NCI-H345 (cell line): ENCODE measurements around the gene VIPR1.
A peak's percentile ranks its signal among the peaks of the same experiment; 100 is the strongest.

ENCODE experiments used
- DNase-seq: peaks from one replicate; lab custom pipeline; 2025; lab: John Stamatoyannopoulos, UW

Gene VIPR1

DNA sequence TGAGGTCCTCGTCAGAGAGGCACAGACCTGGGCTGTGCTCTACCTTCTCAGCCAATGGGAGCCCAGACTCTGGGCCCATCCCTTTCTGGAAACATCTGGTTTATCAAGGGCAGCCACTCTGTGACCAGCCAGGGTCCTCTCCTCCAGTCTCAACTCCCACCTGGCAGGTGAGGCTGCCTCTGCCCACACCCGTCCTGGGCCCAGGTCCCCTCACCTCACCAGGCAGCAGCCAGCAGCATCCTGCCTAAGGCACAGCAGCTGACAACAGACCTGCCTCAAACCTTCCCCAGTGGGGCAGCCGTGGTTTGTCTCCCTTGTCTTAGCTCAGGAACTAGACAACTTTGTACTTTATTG, 8.7 kb upstream of the VIPR1 start:
- no peak for DNase-seq

DNA sequence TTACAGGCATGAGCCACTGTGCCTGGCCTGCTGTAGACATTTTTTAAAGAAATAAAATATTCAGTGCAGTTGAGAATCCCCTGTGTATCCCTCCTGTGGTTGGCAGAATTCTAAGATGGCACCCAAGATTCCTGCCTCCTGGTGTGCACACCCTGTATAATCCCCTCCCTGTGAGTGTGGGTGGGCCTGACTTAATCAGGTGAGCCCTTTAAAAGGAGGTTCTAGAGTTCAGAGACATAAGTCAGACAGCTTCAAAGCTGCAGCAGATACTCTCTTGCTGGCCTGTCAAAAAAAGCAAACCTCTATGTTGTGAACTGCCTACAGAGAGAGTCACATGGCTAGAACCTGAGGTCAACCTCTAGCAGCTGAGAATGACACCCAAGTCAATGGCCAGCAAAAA, 7.0 kb upstream of the VIPR1 start:
- no peak for DNase-seq

DNA sequence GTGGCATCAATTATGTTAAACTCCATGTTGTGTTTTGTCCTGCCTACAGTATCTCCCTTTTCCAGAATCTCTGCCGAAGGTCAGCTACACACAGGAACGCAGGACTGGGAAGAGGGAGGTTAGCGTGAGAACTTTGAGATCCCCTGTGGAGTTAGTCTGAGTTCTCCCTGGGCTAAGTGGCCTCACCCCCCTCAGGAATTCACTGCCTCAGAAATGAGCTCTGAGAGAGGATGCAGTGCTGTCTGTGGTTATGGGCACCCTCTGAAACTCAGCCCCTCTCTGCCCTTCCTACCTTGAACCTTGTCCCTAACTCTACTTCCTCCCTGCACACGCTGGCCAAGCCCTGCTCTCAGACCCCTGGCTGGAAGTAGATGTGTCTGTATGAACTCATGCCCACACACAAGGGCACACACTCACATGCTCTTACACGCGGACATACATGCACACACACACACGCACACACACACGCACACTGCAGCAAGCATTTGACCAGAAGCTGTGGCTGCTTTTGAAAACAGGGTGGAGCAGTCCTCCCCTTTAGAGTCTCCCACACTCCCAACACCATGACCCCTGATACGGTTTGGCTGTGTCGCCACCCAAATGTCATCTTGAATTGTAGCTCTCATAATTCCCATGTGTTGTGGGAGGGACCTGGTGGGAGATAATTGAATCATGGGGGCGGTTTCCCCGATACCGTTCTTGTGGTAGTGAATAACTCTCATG, 5.3 kb upstream of the VIPR1 start:
- DNase-seq: no peak

DNA sequence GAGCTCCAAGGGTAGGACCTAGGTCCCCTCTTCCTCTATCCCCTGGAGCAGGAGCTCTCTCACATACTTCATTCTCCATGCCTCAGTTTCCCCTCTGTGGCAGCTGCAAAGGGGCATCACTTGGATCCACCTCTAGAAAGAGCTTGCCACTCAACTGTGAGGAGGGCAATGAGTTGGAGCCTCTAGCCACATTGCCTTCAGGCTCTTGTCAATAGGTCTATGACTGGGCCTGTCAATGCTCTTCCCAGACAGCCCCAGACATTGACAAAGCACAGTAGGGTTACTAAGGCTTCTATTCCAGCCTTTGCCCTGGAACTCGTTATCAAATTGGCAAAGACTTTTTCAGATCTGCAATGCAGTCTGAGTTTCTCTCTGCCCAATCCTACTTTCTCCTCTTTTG, 4.4 kb upstream of the VIPR1 start:
- no peak for DNase-seq

DNA sequence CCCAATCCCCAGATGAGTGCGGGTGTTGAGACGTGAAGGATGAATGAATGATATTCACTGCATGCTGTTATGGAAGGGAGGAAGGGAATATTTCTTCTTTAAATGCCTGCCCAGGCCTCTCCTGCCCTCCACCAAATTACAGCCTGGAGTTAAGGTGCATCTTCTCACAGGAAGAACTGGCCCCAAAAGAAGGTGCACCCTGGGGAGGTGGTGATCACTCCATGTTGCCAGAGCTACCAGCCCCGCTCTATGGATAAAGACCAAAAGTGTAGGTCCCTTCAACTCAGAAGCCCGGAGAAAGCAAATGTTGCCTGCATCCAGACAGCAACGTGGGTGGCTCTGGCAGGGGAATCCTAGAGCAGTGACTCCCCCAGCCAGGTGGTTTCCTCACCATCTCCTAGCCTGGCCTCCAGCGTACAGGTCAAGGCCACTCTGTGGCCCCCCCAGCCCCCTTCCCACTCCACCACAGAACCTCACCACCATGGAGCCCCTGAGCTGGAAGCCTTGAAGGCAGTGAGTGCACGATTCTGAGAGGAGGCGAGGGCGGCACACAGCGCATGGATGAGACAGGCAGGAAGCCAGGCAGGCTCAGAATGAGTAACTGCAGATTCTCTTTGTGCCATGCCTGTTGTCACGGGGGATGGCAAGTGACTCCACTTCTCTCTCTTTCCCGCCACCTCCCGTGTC, 3.5 kb upstream of the VIPR1 start:
- no peak for DNase-seq

DNA sequence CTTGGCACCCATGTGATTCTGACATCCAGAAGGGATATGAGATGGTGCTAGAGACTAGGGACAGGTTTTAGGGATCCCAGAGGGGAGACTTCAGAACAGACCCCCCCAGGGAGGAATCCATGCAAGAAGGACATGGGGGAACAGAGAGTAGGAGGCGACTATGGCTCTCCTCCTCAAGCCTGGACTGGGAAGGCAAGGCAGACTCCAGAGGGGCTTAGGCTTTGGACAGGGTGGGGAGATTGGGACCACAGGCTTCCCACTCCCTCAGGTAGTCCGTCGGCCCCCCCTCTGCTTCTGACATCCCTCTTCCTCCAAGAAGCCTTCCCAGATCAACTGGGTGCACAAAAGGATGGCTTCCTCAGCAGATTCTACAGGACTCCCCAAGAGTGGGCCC, 3.0 kb upstream of the VIPR1 start:
- DNase-seq: no peak

DNA sequence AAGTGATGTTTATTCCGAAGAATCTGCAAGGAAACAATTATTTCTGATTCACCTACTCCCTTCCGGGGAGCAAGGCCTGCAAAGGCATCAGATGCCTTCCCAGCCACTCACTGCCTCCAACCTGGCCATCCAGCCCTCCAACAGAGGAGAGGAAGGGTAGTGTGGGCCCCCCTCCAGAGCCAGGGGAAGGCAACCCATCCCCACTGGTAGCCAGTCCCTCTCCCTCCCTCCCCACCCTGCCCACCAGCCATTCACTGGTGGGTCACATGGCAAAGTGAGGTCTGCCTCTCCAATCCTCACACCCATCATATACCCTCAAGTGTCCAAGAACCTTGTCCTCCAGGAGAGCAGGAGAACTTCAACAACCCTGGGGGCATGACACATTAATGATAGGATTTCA, 2.4 kb upstream of the VIPR1 start:
- no peak for DNase-seq

DNA sequence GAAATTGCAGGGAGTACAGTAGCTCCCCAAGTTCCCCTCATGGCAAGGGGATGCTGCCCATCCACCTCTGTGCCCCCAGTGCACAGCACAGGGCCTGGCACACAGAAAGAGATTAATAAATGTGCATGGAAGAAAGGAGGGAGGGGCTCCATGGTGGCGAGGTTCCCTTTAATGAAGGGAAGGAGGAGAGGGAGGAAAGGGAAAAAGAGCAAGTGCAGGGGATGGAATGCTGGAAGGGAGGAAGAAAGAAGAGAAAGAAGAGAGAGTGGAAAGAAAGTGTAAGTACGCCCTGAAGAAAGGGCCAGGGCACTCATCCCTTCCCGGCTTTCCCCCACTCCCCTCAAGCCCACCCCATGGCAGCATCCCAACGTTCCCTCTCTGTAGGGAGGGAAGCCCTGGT, 1.5 kb upstream of the VIPR1 start:
- no peak for DNase-seq

DNA sequence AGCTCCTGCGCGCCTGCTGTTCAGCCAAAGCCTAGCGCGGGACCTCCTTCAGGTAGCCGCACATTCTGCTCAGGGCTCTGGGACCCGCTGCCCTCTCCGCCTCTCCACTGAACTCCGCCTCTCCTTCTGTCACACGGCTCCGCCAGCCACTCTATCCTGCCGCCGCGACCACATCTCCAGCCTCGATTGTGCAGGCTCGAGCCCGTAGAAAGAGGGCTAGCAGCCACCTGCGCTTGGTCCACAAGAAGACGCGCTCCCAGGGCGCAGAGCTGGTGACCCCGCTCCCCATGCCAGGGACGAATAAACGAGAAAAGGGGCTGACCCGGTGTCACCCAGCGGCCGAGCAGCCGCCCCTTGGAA, 1.1 kb upstream of the VIPR1 start:
- no peak for DNase-seq

DNA sequence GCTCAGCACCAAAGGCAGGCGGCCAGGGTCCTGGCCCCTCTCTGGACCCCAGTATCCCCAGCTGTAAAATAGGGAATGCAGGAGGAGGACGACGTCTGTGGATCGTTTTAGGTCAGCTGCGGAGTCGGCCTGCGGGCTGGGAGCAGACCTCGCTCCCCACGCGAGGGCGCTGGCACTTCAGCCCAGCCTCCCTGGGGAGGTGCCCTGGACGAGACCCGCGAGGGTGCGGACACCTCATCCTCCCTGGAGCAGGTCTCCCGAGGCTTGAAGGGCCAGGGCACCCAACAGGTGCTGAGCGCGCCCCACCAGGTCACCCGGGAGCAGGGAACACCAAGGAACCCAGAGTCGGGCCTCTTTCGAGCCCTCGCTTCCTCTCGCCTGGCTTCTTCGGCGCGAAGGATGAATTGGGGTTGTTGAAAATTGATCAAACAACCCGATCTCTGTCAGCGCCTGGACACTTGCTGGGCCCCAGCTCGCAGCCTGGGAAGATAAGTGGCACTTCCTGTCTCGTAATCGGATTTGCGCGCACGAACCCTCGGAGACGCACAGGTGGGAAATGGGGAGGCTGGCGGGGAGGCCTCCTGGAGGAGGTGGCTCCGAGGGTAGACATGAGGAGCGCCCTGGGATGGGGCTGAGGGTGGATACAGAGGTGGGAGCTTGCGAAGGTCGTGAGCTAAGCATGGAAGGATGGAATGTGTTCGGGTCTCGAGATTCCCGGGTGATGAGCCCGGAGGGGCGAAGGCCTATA, 588 bp upstream of the VIPR1 start:
- peak; percentile 43 for DNase-seq

DNA sequence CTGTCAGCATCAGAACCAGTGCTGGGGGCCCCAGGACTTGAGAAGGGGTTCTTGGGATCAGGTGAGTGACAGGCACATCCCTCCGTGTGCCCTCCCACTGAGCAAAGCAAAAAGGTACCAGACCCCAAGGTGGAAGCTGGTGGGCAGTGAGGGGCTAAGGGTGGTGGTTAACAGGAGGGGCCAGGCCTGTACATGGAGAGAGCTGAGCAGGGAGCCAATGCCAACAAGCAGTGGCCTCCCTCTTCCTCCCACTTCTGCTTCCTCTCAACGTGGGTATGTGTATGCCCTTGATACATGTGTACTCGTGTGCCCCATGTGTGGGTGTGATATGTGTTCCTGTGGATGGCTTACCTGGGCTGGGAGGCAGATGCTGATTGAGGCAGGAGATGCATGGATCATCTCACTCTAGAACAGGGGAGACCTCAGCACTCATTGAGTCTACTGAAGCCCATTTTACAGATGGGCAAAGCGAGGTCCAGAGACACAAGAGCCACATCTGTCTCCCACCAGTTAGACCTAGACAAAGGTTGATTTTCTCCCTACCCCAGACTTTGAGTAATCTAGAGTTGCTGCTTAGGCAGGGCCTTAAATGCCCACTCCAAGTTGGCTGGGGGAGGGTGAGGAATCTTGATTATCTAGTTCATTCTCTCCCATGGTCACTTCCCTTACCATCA, 945 bp downstream of the VIPR1 start:
- DNase-seq: no peak

DNA sequence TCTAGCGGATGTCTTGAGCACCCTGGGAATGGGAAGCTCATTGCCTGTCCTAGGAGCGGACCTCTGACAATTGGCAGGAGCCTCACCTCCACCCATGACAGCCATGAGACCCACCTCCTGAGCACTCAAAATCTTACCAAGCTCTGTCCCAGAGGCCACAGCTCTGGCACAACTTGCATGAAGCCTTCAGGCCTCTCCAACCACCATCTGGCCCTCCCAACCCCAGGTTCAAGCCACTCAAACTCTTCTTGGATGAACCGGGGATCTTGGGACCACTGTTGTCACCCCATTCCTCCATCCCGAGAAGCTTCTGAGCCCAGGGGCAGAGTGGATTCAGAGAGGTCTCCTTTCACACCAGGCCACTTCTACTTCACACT, 1.5 kb downstream of the VIPR1 start:
- no peak for DNase-seq

DNA sequence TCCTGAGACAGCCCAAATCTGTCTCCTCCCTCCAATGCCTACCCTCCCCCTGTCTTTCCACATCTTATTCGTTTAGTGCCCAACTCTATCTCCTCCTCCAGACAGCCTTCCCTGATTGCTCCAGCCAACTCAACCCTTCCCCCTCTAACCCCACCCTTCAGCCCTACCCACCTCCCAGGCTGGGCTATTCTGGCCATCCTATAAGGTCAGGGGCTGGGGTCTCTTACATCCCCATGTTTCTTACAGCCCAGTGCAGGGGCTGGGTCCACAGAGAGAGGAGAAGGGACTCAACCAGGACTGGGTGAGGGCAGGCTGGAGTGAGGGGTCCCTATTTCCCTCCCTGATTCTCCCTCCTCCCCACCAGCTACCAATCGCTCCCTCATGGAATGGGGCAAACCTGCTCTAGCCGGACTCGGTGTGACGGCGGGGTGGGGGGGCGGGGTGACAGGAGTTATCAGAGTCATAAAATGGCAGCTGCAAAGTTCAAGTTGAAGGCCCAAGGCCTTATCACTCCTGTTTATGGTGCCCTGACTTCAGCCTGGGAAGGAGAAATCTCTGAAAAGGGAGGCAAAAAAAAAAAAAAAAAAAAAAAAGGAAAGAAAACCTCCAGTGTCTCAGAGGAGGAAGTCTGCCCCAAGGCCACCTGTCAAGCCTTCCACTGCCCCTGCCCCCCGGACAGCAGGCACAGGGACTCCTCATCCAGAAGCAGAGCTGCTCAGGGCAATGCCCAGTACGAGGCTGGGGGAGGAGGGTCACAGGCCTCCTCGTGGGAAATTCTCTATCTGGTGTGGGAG, 2.1 kb downstream of the VIPR1 start:
- no peak for DNase-seq

DNA sequence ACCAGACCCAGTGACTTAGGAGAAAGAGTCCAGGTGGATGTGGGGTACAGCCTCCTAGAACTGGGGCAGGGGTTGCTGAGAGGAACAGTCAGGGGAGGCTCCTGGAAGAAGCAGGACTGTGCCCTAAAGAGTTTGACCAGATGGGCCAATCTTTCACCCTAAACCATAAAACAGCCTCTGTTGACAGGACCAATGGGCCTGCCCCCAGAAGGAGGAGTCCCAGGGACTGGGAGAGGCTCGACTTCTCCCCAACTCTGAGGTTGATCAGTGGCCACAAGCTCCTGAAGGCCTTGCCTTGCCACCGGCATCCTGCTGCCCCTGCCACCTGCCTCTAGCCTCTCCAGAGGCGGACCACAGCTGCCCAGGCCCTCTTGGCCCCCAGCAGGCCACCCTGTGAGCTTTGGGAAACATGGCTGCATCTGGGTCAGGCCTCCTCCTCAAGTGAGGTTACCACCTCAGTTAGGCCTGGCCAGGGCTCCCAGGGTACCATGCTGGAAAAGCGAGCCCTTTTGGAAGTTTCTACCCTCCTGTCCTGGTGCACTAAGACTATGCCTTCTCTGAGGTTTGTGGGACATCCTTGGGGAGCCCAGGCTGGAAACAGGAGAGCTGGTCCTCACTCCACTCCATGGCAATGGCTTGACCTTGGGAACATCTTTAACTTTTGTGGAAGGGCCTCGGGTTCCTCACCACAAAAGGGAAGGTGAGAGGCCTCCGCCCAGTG, 2.8 kb downstream of the VIPR1 start:
- DNase-seq: no peak

DNA sequence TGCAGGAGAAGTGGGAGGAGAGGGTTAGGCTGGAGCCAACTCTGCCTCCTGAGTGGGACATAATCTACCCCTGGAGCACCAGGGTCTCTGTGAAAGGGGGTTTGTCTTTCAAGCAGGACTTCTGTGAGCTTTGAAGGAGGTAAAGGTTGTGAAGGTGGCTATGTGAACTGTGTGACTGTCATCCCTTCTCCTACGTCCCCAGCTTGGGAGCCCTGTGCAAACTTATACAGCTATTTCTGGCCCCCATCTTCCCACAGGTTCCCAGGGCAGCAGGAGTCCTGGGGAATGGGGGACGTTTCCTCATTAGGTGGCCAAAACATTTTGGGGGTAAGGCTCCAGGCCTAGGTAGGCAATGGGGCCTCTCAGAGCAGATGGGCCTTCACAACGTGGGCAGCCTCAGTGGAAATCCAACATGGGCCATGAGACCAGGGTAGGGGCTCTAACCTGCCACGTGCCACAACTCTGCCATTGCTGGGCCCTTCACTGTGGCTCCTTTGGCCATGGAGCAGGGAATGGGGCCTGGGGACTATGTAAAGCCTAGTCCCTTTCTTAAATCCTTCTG, 3.5 kb downstream of the VIPR1 start:
- no peak for DNase-seq

DNA sequence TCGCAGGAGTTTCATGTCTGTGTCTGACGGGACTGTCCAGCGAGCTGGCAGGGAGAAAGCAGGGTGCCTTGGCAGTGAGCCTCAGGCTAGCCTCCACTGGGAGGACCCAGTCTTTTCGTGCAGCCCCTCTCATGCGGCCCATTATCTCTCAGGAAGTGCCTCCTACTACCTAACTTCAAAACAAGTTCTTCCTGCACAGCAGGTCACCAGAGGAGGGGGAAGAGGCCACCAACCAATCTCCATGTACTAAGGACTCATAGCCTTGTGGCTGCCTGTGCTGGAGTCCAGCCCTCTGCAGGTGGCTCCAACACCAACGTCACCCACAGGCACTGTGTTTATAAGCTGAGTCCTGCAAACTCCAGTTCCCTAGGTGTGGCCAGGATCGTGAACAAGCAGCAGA, 4.8 kb downstream of the VIPR1 start:
- no peak for DNase-seq

DNA sequence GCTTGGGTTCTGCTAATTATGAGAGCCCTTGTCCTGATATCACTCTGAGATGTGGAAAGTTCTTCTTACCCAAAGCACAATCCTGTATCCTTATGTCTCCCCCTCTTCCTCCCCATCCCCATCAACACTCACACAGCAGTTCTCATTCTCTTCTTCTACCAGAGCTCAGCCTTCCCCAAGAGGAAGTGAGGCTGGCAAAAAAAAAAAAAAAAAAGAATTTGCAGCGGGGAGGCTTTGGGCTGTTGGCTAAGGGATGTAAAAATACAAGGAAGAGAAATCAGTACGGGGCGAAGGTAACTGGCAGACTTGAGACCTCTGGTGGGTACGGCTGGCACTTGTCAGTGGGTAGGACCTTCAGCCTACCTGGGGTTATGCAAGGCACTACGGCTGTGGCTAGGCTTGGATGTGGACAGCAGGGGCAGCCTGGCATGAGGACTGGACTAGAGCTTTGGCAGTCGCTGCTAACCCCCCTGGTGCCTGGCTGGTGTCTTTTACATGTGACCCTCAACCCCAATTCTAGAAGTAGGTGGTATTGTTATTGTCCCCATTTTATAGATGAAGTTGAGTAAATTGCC, 5.4 kb downstream of the VIPR1 start:
- no peak for DNase-seq

DNA sequence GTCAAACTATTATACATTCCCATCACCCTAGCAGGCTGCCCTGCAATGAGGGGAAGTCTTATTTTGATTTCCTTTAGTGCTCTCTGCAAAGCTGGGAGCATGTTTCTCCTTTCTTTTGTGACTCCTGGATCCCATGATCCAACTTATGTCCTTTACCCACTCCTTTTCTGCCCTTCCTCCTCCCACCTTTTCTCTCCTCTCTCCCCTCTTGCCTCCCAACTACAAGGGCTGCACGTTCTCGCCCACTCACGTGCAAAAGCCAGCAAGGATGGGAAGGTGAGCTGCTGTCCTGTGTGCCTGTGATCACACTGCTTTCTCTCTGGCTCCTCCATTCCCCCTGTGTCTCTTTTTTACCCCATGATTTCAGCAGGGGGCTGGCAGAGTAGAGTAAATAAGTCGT, 6.1 kb downstream of the VIPR1 start:
- no peak for DNase-seq

DNA sequence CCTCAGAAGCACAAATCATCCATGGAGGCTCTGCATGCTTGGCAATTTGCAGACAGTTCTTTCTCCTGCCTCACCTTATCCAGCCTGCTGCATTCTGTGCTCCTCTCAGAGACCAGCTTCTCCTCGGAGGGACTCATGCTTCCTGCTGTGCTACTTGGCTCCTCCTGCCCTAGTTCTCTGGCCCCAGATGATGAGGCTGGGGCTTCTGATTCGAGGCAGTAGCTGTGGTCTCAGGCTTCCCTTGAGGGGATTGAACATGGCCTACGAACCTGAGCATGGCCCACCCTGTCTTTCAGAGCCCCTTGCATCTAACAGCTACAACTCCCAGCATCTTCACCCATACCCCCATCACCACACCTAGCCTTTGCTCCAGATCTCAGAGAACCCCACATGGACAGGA, 6.7 kb downstream of the VIPR1 start:
- no peak for DNase-seq

DNA sequence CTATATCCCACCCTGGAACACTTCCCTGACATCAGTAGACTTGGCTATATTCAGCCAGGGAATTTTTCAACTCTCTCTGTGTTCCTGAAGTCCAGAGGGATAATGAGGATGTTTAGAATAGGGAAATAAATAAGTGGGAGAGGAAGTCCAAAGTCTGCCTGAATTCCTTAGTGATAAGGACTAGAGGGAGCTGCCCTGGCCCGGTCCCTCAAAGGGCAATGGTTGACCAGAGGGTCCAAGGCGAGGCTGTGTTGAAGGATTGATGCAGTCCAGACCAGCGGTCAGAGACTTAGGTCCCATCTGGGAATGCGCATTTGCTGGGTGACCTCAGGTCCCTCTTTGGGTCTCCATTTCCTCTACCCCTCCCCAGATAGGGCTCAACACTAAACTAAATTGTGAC, 7.9 kb downstream of the VIPR1 start:
- DNase-seq: no peak

DNA sequence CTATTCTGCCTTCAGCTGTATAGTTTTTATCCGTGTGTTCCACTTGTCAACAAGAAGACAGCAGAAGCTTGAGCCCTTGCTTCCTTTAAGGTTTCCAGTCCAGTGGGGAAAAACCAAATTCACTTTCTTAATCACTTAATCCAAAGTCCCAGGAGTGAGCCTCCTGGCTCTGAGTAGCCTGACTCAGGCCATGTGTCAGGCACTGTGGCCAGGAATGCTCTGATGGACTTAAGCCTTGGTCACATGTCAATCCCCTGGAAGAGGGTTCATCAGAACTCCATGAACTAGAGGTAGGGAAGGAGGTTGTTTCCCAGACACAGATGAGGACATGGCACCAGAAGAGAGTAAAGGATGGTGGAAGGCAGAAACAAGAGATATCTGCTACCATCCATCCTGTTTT, 8.8 kb downstream of the VIPR1 start:
- DNase-seq: no peak
